ENCODE measurements around the gene STRA8.

Gene STRA8

GRCh38 chr7:135236727-135237126 is 3.1 kb downstream of the STRA8 start:
- Histone ChIP-seq H3K27ac (ENCODE audit: low read depth, low read length, poor library complexity, severe bottlenecking) (no peak overlapping the region), H3K9me2 (ENCODE audit: low read depth, low read length) (no peaks in the 10 kb centered on the region), H2AFZ (ENCODE audit: low read length) (no peak overlapping the region), H3F3A (ENCODE audit: insufficient read depth, low read length) (no peaks in the 10 kb centered on the region), H4K20me1 (ENCODE audit: insufficient read depth, low read length) (no peaks in the 10 kb centered on the region), H3K4me1 (ENCODE audit: insufficient read depth, low read length, severe bottlenecking) (peaks cover 5% of the 10 kb centered on the region), H3K9me3 (ENCODE audit: low read length) (no peaks in the 10 kb centered on the region), H3K4me3 (ENCODE audit: low read depth, low read length, poor library complexity, severe bottlenecking) (no peak overlapping the region), H3K36me3 (ENCODE audit: insufficient read depth, low read length) (no peaks in the 10 kb centered on the region), H3K27me3 (ENCODE audit: insufficient read depth, low read length) (no peaks in the 10 kb centered on the region), H3K79me2 (ENCODE audit: insufficient read depth, low read length) (no peaks in the 10 kb centered on the region), H3K9ac (ENCODE audit: low read length) (no peak overlapping the region), H3K4me2 (ENCODE audit: low read length) (no peak overlapping the region)
- no peak for TF ChIP-seq CTCF (IDR thresholded peaks at IDR 0.05; ENCODE audit: low read length)
- no peak for TF ChIP-seq EZH2 (IDR thresholded peaks at IDR 0.05; ENCODE audit: borderline replicate concordance, low read length)

GRCh38 chr7:135238112-135238744 is 4.6 kb downstream of the STRA8 start:
- no peaks in the 10 kb centered on the region for H3K27me3 ChIP-seq (ENCODE audit: insufficient read depth, low read length)
- H3K4me1 ChIP-seq (ENCODE audit: insufficient read depth, low read length, severe bottlenecking): peaks cover 5% of the 10 kb centered on the region
- H3K4me3 ChIP-seq (ENCODE audit: low read depth, low read length, poor library complexity, severe bottlenecking): no peak overlapping the region
- no peak overlapping the region for H3K27ac ChIP-seq (ENCODE audit: low read depth, low read length, poor library complexity, severe bottlenecking)
- H3K4me2 ChIP-seq (ENCODE audit: low read length): peak overlapping the region; percentile 42; the same call in 1 of the 2 replicates
- peak; percentile 86 for TF ChIP-seq CTCF (IDR thresholded peaks at IDR 0.05; ENCODE audit: low read length)
- no peak for TF ChIP-seq EZH2 (IDR thresholded peaks at IDR 0.05; ENCODE audit: borderline replicate concordance, low read length)
- no peaks in the 10 kb centered on the region for H3F3A ChIP-seq (ENCODE audit: insufficient read depth, low read length)
- H3K79me2 ChIP-seq (ENCODE audit: insufficient read depth, low read length): no peaks in the 10 kb centered on the region
- H3K36me3 ChIP-seq (ENCODE audit: insufficient read depth, low read length): no peaks in the 10 kb centered on the region
- H3K9ac ChIP-seq (ENCODE audit: low read length): no peak overlapping the region
- H3K9me3 ChIP-seq (ENCODE audit: low read length): no peaks in the 10 kb centered on the region
- H3K9me2 ChIP-seq (ENCODE audit: low read depth, low read length): no peaks in the 10 kb centered on the region
- no peaks in the 10 kb centered on the region for H4K20me1 ChIP-seq (ENCODE audit: insufficient read depth, low read length)
- peak overlapping the region; percentile 30; the same call in 1 of the 2 replicates for H2AFZ ChIP-seq (ENCODE audit: low read length)

GRCh38 chr7:135239263-135239662 is 5.6 kb downstream of the STRA8 start:
- no peaks in the 10 kb centered on the region for H3K36me3 ChIP-seq (ENCODE audit: insufficient read depth, low read length)
- H2AFZ ChIP-seq (ENCODE audit: low read length): no peak overlapping the region
- H3K79me2 ChIP-seq (ENCODE audit: insufficient read depth, low read length): no peaks in the 10 kb centered on the region
- H3K9ac ChIP-seq (ENCODE audit: low read length): no peak overlapping the region
- no peak for TF ChIP-seq EZH2 (IDR thresholded peaks at IDR 0.05; ENCODE audit: borderline replicate concordance, low read length)
- TF ChIP-seq CTCF (IDR thresholded peaks at IDR 0.05; ENCODE audit: low read length): no peak
- peaks cover 5% of the 10 kb centered on the region for H3K4me1 ChIP-seq (ENCODE audit: insufficient read depth, low read length, severe bottlenecking)
- no peak overlapping the region for H3K27ac ChIP-seq (ENCODE audit: low read depth, low read length, poor library complexity, severe bottlenecking)
- no peaks in the 10 kb centered on the region for H3K27me3 ChIP-seq (ENCODE audit: insufficient read depth, low read length)
- H3K9me3 ChIP-seq (ENCODE audit: low read length): no peaks in the 10 kb centered on the region
- no peak overlapping the region for H3K4me2 ChIP-seq (ENCODE audit: low read length)
- no peaks in the 10 kb centered on the region for H4K20me1 ChIP-seq (ENCODE audit: insufficient read depth, low read length)
- no peaks in the 10 kb centered on the region for H3K9me2 ChIP-seq (ENCODE audit: low read depth, low read length)
- no peaks in the 10 kb centered on the region for H3F3A ChIP-seq (ENCODE audit: insufficient read depth, low read length)
- no peak overlapping the region for H3K4me3 ChIP-seq (ENCODE audit: low read depth, low read length, poor library complexity, severe bottlenecking)

All from OCI-LY1 (cell line).